Esophagus muscularis mucosa (tissue), 4 donors: ENCODE data around the gene ANO3. TPM values are rescaled to one million over a fixed set of nuclear protein-coding genes. Genes with fewer than 3 reads are reported as not detected.

Experiments
- DNase-seq: peaks from one replicate; pipeline ENCODE4 v3.0.0-alpha.2; 2017; ENCODE audit errors: extremely low spot score
- H3K27ac ChIP-seq, 4 donors: fragments of 200-600 bp; sonication (generic); replicated peaks in 1 of 4; 1 replicate in 3 of 4; 2 replicates in 1 of 4; pipeline ENCODE4 v1.5.1; 2016 to 2019; ENCODE audit warnings: mild to moderate bottlenecking in 1 of 4
- H3K27me3 ChIP-seq, 4 donors: fragments of 200-600 bp; sonication (generic); one replicate each; pipeline versions ENCODE4 v1.5.1 to v1.6.0; 2016 to 2019
- H3K36me3 ChIP-seq, 4 donors: fragments of 200-600 bp; sonication (generic); one replicate each; pipeline ENCODE4 v1.5.1; 2016 to 2019
- H3K4me1 ChIP-seq, 4 donors: fragments of 200-600 bp; sonication (generic); one replicate each; pipeline ENCODE4 v1.5.1; 2016 to 2019
- H3K4me3 ChIP-seq, 4 donors: fragments of 200-600 bp; sonication (generic); 1 replicate in 2 of 4; 2 replicates in 2 of 4; pipeline ENCODE4 v1.5.1; 2016 to 2019; ENCODE audit warnings: mild to moderate bottlenecking in 4 of 4, moderate library complexity in 1 of 4
- H3K9me3 ChIP-seq, 4 donors: fragments of 200-600 bp; sonication (generic); 1 replicate in 3 of 4; 2 replicates in 1 of 4; pipeline ENCODE4 v1.5.1; 2016 to 2019
- EP300 ChIP-seq: sonication (generic); formaldehyde crosslinking; IDR thresholded peaks from one replicate; pipeline ENCODE4 v1.6.1; 2017; ENCODE audit warnings: antibody characterized with exemption
- POLR2A ChIP-seq: fragments of 450-650 bp; IDR thresholded peaks from one replicate; pipeline ENCODE4 v1.6.1; 2017; ENCODE audit warnings: antibody characterized with exemption, moderate library complexity, mild to moderate bottlenecking, low read depth
- POLR2AphosphoS5 ChIP-seq, 2 donors: sonication (generic); formaldehyde crosslinking; IDR thresholded peaks; one replicate each; pipeline ENCODE4 v1.6.1; 2017; ENCODE audit warnings: antibody characterized with exemption in 2 of 2
- WGBS: methylation state at CpG from one replicate; pipeline ENCODE4 v1.1.5; 2018; 5-methylcytosine and 5-hydroxymethylcytosine counted together
- intact Hi-C: fragments of 100-400 bp; cut with DNase I; formaldehyde crosslinking; loops from one replicate; pipeline ENCODE4 v1.15.1; 2023
- total RNA-seq, 4 donors: library from RNA; depleted of rRNA; stranded (reverse); fragments of >200 nt; gene quantifications; one replicate each; pipeline versions ENCODE4 v1.1.0 to v1.2.1, GENCODE V29; 2016
- TF ChIP-seq, protein P1 (sequence below), 3 experiments: fragments of 200-600 bp in 2 of 3; fragments of 450-650 bp in 1 of 3; sonication (generic) in 2 of 3; IDR thresholded peaks; one replicate each; pipeline ENCODE4 v1.5.1; 2017 to 2019; ENCODE audit warnings: antibody characterized with exemption in 3 of 3, mild to moderate bottlenecking in 2 of 3, moderate library complexity in 1 of 3

Gene ANO3
- total RNA-seq, 4 donors from 2014 or later, result 0.17 TPM; not detected in 3

DNA sequence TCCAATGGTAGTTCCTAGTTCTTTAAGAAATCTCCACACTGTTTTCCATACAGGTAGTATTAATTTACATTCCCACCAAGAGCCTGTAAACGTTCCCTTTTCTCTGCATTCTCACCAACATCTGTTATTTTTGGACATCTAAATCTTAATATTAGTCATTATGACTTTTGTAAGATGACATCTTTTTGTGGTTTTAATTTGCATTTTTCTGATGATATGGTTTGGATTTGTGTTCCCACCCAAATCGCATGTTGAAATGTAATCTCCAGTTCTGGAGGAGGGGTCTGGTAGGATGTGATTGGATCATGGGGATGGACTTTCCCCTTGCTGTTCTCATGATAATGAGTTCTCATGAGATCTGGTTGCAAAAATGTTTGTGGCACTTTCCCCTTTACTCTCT, 151.2 kb downstream of the ANO3 start:
- no peak overlapping the region for H3K4me3 ChIP-seq
- intact Hi-C loops, result no loop called here
- TF ChIP-seq POLR2AphosphoS5 (IDR thresholded peaks at IDR 0.05) (no peak), EP300 (no peak)
- TF ChIP-seq, protein P1, sequence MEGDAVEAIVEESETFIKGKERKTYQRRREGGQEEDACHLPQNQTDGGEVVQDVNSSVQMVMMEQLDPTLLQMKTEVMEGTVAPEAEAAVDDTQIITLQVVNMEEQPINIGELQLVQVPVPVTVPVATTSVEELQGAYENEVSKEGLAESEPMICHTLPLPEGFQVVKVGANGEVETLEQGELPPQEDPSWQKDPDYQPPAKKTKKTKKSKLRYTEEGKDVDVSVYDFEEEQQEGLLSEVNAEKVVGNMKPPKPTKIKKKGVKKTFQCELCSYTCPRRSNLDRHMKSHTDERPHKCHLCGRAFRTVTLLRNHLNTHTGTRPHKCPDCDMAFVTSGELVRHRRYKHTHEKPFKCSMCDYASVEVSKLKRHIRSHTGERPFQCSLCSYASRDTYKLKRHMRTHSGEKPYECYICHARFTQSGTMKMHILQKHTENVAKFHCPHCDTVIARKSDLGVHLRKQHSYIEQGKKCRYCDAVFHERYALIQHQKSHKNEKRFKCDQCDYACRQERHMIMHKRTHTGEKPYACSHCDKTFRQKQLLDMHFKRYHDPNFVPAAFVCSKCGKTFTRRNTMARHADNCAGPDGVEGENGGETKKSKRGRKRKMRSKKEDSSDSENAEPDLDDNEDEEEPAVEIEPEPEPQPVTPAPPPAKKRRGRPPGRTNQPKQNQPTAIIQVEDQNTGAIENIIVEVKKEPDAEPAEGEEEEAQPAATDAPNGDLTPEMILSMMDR (IDR thresholded peaks at IDR 0.05), result no peak
- no peak for DNase-seq
- no peaks in the 10 kb centered on the region for H3K9me3 ChIP-seq
- H3K36me3 ChIP-seq, result no peaks in the 10 kb centered on the region
- H3K27ac ChIP-seq, result no peak overlapping the region
- H3K4me1 ChIP-seq, result no peaks in the 10 kb centered on the region
- 74% methylated on average over 2 of the region's 2 CpGs for WGBS
- H3K27me3 ChIP-seq, result no peaks in the 10 kb centered on the region

DNA sequence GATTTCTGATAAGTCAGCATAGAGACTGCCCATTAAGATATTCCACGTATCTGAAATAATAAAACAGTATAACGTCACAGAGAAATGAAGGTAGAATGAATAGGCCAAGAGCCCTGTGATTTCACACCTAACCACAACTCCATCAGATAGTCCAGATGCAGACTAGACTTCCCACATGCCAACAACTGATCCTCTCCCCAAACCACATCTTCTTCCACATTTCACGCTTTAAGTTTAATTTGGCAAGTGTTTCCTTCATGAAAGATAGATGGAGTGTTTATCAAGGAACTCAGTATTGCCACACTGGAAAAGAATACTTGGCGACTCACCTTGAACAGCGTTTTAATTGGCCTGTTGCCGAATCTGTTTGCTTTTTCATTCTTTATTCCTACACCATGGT, 158.6 kb downstream of the ANO3 start:
- DNase-seq, result no peak
- H3K9me3 ChIP-seq, result no peaks in the 10 kb centered on the region
- no peak overlapping the region for H3K27ac ChIP-seq
- 75% methylated on average over 6 of the region's 6 CpGs for WGBS
- H3K4me1 ChIP-seq, result no peaks in the 10 kb centered on the region
- intact Hi-C loops, result no loop called here
- H3K4me3 ChIP-seq, result no peak overlapping the region
- H3K36me3 ChIP-seq, result no peaks in the 10 kb centered on the region
- no peaks in the 10 kb centered on the region for H3K27me3 ChIP-seq
- TF ChIP-seq EP300 (no peak), POLR2A (no peak), POLR2AphosphoS5 (IDR thresholded peaks at IDR 0.05) (no peak)
- TF ChIP-seq, protein P1 (IDR thresholded peaks at IDR 0.05), result no peak

DNA sequence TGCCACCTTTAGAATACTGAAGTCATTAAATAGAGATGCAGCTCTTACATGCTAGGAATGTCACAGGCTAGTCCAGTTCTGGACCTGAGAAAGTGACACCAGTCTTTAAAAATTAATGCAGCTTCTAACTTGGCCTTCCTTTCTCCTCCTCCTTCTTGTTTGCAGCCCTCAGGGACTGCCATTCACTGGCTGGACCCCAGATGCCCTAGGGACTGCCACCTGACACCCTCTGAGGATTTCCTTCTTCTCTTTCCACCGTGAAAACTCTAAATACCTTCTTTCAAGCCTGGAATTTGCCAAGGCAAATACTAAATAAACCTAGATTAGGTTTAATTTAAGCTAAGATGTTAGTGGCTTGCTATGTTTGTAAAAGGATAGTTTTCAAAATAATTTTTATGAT, 161.7 kb downstream of the ANO3 start:
- Histone ChIP-seq H3K9me3 (no peaks in the 10 kb centered on the region), H3K36me3 (no peaks in the 10 kb centered on the region), H3K4me1 (no peaks in the 10 kb centered on the region), H3K27ac (no peak overlapping the region), H3K4me3 (no peak overlapping the region), H3K27me3 (no peaks in the 10 kb centered on the region)
- WGBS, result 65% methylated on average over 1 of the region's 1 CpG
- TF ChIP-seq POLR2AphosphoS5 (IDR thresholded peaks at IDR 0.05), result no peak
- no peak for TF ChIP-seq EP300
- TF ChIP-seq POLR2A, result no peak
- TF ChIP-seq, protein P1 (IDR thresholded peaks at IDR 0.05), result no peak
- DNase-seq, result no peak
- intact Hi-C loops, result no loop called here

DNA sequence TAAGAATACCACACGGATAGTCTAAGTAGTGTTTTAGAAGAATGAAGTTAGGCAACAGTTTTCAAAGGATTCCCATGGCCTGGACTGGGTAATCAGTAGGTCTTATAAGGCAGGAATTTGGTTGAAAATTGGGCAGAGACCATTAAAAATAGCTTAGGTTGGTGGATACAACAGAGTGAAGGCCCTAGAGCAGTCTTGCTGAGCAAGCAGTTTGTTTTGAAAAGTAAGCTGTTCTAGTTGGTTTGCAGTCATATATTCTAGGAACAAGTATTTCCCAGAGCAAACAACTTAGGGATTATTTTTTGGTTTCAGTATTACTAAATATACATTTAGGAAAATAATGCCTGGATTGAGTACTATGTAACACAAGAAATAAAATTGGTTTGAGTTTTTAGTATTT, 175.3 kb downstream of the ANO3 start:
- H3K36me3 ChIP-seq, result no peaks in the 10 kb centered on the region
- no peaks in the 10 kb centered on the region for H3K4me1 ChIP-seq
- DNase-seq, result no peak
- intact Hi-C loops, result no loop called here
- TF ChIP-seq, protein P1 (IDR thresholded peaks at IDR 0.05), result no peak
- TF ChIP-seq POLR2AphosphoS5 (IDR thresholded peaks at IDR 0.05), result no peak
- no peak for TF ChIP-seq POLR2A
- TF ChIP-seq EP300, result no peak
- H3K9me3 ChIP-seq, result no peaks in the 10 kb centered on the region
- no peak overlapping the region for H3K4me3 ChIP-seq
- 0% methylated on average over 1 of the region's 1 CpG for WGBS
- H3K27ac ChIP-seq, result no peak overlapping the region
- H3K27me3 ChIP-seq, result no peaks in the 10 kb centered on the region

DNA sequence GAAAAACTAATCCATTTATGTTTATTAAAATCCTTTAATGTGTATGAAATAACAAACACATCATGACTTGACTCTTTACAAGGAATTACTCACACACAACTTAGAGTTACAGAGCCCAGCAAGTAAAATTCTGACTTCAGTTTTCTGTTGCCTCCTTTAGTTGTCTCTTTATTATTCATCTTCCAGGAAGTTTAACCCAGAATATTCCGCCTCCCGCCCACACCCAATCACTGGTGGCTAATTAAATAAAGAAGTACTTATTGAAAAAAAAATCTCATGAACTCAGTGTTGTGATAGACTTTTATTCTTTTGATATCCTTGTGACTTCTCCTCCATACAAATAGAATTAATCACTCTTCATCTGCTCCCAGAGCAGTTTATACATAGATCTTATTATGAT, 178.2 kb downstream of the ANO3 start:
- WGBS, result 94% methylated on average over 2 of the region's 2 CpGs
- H3K4me3 ChIP-seq, result no peak overlapping the region
- DNase-seq, result no peak
- H3K36me3 ChIP-seq, result no peaks in the 10 kb centered on the region
- TF ChIP-seq, protein P1 (IDR thresholded peaks at IDR 0.05), result no peak
- TF ChIP-seq POLR2AphosphoS5 (IDR thresholded peaks at IDR 0.05) (no peak), POLR2A (no peak), EP300 (no peak)
- H3K27ac ChIP-seq, result no peak overlapping the region
- no peaks in the 10 kb centered on the region for H3K9me3 ChIP-seq
- intact Hi-C loops, result no loop called here
- no peaks in the 10 kb centered on the region for H3K27me3 ChIP-seq
- no peaks in the 10 kb centered on the region for H3K4me1 ChIP-seq
